Skeletal muscle satellite cell (primary cell): Measurements from ENCODE around the gene PKIG.
"Not testable (repeated sequence)": the region's sequence is repeated elsewhere in the genome, so short reads cannot be mapped to it uniquely, and the experiment has no call there.

Source experiments
- H3K27me3 ChIP-seq: 2 replicates; pipeline ENCODE4 v1.7.0; 2013; ENCODE audit warnings: low read length; ENCODE audit not compliant: control insufficient read depth, insufficient read depth
- H3K36me3 ChIP-seq: 2 replicates; pipeline ENCODE4 v1.7.0; 2013; ENCODE audit warnings: mild to moderate bottlenecking, control low read depth, low read length; ENCODE audit not compliant: insufficient read depth
- H3K4me1 ChIP-seq: 2 replicates; pipeline ENCODE4 v1.7.0; 2013; ENCODE audit warnings: low read length; ENCODE audit not compliant: control insufficient read depth, insufficient read depth
- H3K4me2 ChIP-seq: 2 replicates; pipeline ENCODE4 v1.7.0; 2013; ENCODE audit warnings: mild to moderate bottlenecking, low read length
- H3K4me3 ChIP-seq: 2 replicates; pipeline ENCODE4 v1.7.0; 2013; ENCODE audit warnings: low read length
- H3K9ac ChIP-seq: 2 replicates; pipeline ENCODE4 v1.7.0; 2013; ENCODE audit warnings: mild to moderate bottlenecking, low read depth, low read length, moderate library complexity
- H3K9me3 ChIP-seq: replicated peaks from 2 replicates; pipeline ENCODE4 v1.7.0; 2013; ENCODE audit warnings: mild to moderate bottlenecking, control low read depth, low read length

PKIG gene

DNA sequence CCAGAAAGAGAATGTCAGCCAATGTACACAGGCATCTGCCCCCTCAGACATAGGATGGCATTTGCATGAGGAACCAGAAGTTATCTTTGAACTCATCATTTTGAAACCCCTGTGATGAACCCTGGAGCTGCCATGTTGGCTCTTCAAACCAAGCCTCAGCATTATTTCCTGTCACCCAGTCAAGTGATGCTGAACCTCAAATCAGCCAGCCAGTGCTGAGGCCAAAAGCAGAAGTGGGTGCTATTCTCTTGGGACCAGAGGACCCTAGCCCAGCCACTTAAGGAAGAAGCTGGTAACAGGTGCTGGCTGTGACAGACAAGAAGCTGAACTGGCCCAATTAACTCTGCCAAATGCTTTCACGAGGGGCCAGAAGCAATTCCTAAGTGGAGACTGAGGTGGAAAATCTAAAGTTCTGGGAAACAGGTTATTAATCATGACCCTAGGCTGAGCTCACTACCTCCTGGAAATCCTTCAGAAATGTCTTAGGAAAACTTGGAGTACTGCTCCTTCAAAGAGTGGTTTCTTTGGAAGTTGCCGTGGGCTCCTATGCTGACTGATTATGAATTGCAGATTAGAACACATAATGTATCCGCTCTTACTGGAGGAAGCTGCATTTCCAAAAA, 4.0 kb downstream of the PKIG start:
- Histone ChIP-seq H3K4me2 (no peak overlapping the region), H3K27me3 (no peaks in the 10 kb centered on the region), H3K36me3 (no peaks in the 10 kb centered on the region), H3K9me3 (no peaks in the 10 kb centered on the region), H3K9ac (no peak overlapping the region), H3K4me3 (no peak overlapping the region), H3K4me1 (peaks cover 21% of the 10 kb centered on the region)

DNA sequence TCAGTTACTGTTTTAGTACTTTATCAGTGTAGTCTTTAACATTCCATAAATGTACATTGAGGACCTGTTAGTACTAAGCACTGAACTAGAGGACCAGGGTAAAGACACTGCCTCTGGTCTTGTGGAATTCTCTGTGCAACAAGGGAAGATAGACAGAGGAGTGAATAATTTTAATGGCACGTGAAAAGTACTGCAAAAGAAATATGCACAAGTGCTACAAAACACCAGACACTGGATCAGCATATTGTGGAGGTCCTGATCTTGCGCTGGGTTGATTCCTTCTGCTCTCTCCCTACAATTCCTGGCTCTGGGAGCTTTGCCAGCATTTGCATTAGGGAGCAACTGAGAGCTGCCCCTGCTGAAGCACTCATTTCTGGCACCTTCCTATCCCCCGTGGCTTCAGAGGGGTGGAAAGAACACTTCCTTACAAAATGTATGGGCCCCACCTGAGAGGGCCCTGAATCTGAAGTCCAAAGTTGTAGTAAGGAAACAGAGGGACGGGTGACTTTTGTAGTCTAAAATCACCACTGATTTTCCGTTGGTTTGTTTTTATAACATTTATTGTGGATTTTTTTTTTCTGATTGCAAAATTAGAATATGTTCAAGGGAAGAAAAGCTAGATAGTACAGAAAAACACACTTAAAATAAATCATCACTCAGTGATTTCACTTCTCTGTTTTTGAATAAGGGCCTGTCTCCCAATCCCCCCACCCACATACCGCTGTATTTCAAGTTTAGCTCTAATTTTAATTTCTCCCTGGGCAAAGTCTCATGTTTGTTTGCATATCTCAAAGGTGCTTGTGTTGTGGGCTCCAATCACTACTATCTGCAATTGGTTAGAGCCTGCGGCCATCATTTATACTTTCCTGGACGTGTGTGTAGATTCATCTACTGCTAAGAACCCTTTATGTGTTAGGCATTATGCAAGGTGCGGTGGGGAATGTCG, 4.9 kb downstream of the PKIG start:
- H3K4me1 ChIP-seq: peaks cover 12% of the 10 kb centered on the region
- H3K9me3 ChIP-seq: no peaks in the 10 kb centered on the region
- H3K27me3 ChIP-seq: no peaks in the 10 kb centered on the region
- H3K4me2 ChIP-seq: no peak overlapping the region
- H3K4me3 ChIP-seq: no peak overlapping the region
- H3K9ac ChIP-seq: no peak overlapping the region
- peaks cover under 1% of the 10 kb centered on the region for H3K36me3 ChIP-seq

DNA sequence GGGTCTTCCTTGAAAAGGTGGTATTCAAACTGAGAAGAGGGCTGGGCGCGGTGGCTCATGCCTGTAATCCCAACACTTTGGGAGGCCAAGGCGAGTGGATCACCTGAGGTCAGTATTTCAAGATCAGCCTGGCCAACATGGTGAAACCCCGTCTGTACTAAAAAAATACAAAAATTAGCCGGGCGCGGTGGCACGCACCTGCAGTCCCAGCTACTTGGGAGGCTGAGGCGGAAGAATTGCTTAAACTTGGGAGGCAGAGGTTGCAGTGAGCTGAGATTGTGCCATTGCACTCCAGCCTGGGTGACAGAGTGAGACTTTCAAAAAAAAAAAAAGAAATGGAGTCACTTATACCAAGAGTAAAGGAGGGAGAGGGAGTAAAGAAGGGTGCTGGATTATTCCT, 5.9 kb downstream of the PKIG start:
- not testable (repeated sequence) for H3K4me1 ChIP-seq, H3K4me3 ChIP-seq

DNA sequence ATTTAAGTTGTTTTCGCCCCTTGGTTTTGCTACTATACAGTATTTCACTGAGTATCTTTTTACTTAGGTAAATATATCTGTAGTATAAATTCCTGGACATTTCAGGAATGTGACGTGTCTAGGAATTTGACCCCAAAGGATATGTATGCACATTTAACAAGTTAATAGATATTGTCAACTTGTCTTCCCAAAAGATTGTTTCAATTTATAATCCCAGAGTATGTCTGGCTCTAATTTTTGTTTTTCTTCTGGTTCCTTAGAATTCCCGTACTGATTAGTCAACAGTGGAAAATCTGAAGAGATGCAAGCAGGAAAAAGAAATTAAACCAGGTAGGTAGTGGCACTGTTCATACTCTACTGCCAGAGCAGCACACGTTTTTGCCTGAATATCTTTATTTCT, 7.2 kb downstream of the PKIG start:
- H3K27me3 ChIP-seq: no peaks in the 10 kb centered on the region
- no peak overlapping the region for H3K4me3 ChIP-seq
- no peak overlapping the region for H3K4me2 ChIP-seq
- peaks cover 2% of the 10 kb centered on the region for H3K36me3 ChIP-seq
- no peaks in the 10 kb centered on the region for H3K9me3 ChIP-seq
- no peaks in the 10 kb centered on the region for H3K4me1 ChIP-seq
- H3K9ac ChIP-seq: no peak overlapping the region

More for the DNA sequence above, 5.9 kb downstream of the PKIG start:
- not testable (repeated sequence) for H3K9me3 ChIP-seq, H3K27me3 ChIP-seq, H3K4me2 ChIP-seq, H3K9ac ChIP-seq, H3K36me3 ChIP-seq

DNA sequence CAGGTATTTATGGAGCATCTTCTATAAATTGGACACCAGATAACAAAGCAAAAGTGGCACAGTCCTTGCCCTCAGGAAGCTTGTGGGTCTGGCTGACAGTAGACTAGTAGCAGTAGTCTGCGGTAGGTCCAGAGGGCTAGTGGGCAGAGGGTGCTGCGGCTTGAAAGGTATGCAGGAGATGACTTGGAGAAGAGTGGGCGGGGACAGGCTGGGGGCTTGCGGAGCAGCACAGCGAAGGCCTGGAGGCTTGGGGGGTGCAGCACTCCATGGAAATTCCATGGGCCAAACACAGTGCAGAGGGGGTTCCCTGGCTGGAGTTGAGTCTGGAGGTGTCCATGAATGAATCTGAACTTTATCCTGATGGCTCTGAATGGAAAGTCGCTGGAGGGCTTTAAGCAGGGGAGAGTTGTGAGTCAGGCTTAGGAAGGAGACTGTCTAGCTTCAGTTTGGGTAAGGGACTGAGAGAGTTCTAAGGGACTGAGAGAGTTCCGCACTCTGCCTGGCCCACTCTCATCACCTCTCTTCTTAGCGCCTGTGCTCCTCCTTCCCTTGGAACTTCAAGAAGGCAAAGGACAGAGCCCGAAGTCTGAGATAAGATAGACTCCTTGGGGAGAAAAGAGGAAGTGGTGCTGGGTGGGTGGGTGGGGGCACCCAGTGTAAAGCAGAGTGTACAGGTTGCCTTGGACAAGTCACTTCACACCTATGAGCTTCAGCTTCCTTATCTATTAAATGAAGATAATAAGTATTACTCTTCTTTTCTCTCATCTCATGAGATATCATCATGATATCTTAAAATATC, 8.8 kb downstream of the PKIG start:
- Histone ChIP-seq H3K9ac (no peak overlapping the region), H3K4me1 (no peaks in the 10 kb centered on the region), H3K4me2 (no peak overlapping the region), H3K9me3 (no peaks in the 10 kb centered on the region), H3K36me3 (peaks cover 2% of the 10 kb centered on the region), H3K27me3 (no peaks in the 10 kb centered on the region), H3K4me3 (no peak overlapping the region)

DNA sequence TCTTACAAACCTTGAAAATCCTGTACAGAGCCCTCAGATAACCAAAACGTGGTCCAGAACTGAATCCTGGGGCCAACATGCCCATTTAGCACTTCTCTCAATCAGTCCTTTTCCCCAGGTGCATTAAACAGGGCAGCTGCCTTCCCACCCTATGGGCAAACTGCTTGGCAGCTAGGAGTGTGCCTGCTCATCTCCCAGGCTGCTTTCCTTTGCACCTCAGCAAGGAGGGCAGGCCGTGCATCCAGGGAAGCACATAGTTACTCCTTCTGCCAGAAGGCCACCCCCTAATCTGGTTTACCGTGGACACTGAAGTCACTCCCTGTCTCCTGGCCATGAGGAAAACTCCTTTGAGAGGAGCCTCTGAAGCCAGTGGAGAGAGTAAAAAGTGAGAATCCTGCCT, 10.0 kb downstream of the PKIG start:
- H3K4me2 ChIP-seq: no peak overlapping the region
- peaks cover 2% of the 10 kb centered on the region for H3K36me3 ChIP-seq
- H3K9ac ChIP-seq: no peak overlapping the region
- H3K4me3 ChIP-seq: no peak overlapping the region
- H3K9me3 ChIP-seq: no peaks in the 10 kb centered on the region
- no peaks in the 10 kb centered on the region for H3K4me1 ChIP-seq
- no peaks in the 10 kb centered on the region for H3K27me3 ChIP-seq

DNA sequence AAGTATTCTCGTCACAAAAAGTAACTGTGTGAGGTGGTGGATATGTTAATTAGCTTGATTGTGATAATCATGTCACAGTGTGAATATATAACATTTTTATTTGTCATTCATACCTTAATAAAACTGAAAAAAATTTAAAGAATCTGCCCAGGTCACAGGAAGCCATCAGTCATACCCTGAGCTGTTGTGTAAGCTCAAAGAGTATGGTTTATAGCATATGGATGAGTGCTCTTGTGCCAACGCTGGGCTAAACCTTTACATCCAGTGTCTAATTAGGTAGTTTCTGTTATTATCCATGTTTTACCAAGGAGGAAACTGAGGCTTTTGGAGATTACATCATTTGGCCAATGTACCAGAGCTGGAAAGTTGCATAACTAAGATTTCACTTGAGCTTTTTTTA, 11.4 kb downstream of the PKIG start:
- peaks cover 8% of the 10 kb centered on the region for H3K4me1 ChIP-seq
- H3K36me3 ChIP-seq: peaks cover 2% of the 10 kb centered on the region
- H3K4me2 ChIP-seq: no peak overlapping the region
- no peaks in the 10 kb centered on the region for H3K27me3 ChIP-seq
- no peak overlapping the region for H3K4me3 ChIP-seq
- no peak overlapping the region for H3K9ac ChIP-seq
- no peaks in the 10 kb centered on the region for H3K9me3 ChIP-seq

DNA sequence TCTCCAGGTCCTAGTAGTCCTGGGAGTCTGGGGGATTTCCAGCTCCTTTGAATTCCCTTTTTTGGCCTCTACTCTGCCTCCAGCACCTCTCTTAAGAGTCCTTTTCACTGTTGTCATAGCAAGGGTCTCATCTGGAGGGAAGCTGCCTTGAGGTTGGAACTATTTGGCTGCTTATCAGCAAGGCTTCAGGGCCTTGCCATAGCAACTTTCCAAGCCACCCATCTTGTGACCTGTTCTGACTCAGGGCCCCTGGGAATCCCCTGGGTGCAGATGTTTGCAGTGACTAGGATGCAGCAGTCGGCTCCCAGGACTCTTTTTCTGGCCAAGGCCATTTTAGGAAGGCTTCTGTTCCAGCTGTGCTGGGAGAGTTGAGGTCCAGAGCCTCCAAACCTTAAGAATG, 12.4 kb downstream of the PKIG start:
- H3K4me2 ChIP-seq: no peak overlapping the region
- H3K9me3 ChIP-seq: no peaks in the 10 kb centered on the region
- H3K27me3 ChIP-seq: no peaks in the 10 kb centered on the region
- H3K9ac ChIP-seq: no peak overlapping the region
- peaks cover 2% of the 10 kb centered on the region for H3K36me3 ChIP-seq
- peaks cover 11% of the 10 kb centered on the region for H3K4me1 ChIP-seq
- H3K4me3 ChIP-seq: no peak overlapping the region

DNA sequence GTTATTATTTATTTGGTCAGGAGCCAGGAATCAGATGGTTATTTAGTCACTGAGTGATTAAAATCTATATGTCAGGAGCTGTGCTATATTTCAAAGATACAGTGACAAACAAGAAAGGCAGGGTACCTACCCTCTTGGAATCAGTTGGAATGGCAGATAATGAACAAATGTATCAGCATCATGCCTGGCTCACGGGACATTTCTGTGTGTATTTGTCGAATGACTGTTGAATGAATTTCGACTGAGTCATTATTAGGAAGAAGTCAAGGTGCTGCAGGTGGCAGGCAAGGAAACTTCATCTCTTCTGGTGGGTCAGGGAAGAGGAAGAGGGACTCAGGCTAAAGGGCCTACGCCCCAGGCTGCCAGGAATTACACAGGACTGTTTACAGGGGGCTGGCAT, 13.6 kb downstream of the PKIG start:
- peaks cover 2% of the 10 kb centered on the region for H3K36me3 ChIP-seq
- H3K9me3 ChIP-seq: no peaks in the 10 kb centered on the region

DNA sequence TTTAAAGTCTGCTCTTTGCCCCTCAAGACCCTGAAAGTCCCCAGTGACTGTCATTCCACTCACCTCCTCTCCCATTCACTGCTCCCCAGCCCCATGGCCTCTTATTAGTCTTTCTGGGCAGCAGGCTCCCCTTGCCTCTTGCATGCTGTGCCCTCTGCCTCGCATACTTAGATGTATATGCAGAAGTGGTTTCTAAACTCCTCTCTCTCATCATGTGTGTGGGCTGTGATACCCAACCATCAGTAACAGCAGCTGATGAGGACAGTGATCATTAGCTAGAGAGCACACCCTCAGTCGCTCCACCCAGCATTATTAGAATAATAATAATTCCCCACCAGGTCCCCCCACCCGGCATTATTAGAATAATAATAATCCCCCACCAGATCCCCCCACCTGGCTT, 14.5 kb downstream of the PKIG start:
- Histone ChIP-seq H3K4me1 (peaks cover 28% of the 10 kb centered on the region), H3K4me2 (no peak overlapping the region), H3K27me3 (no peaks in the 10 kb centered on the region), H3K9ac (no peak overlapping the region), H3K4me3 (no peak overlapping the region), H3K36me3 (peaks cover 2% of the 10 kb centered on the region), H3K9me3 (no peaks in the 10 kb centered on the region)

More for the DNA sequence above, 13.6 kb downstream of the PKIG start:
- Histone ChIP-seq H3K4me3 (no peak overlapping the region), H3K4me1 (peaks cover 20% of the 10 kb centered on the region), H3K9ac (no peak overlapping the region), H3K4me2 (no peak overlapping the region), H3K27me3 (no peaks in the 10 kb centered on the region)

DNA sequence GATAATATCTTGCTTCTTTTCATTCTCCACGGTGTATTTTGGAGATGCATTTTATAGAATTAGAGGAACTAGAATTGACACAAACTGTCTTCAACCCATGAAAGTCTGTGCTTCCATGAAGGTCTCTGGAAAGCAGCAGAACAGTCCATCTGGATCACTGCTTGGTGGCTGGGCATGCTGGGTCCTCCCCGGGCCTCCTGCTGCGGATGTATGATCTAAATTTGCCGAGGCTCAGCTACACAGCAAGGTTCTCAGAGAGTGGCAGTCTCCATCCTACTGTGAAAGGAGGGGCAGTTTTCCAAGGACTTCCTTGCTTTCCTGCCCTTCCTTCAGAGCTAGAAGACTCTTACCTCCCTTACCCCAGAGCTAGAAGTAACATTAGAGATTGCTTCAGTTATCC, 15.1 kb downstream of the PKIG start:
- Histone ChIP-seq H3K36me3 (no peaks in the 10 kb centered on the region), H3K9me3 (no peaks in the 10 kb centered on the region), H3K4me2 (no peak overlapping the region), H3K27me3 (no peaks in the 10 kb centered on the region), H3K4me1 (peaks cover 33% of the 10 kb centered on the region), H3K9ac (no peak overlapping the region), H3K4me3 (no peak overlapping the region)
